SK-N-SH treated with all-trans-retinoic acid at 6 μM for 48 hours (cell line): ENCODE data around the gene RREB1.

ENCODE experiments used
- ATAC-seq: fragments of 200-7000 bp; cut with Tn5 transposase; 3 replicates; pipeline ENCODE4 v1.9.1; 2020; ENCODE audit warnings: mild to moderate bottlenecking, moderate library complexity
- ARNTL ChIP-seq: fragments of 450-650 bp; formaldehyde crosslinking; IDR thresholded peaks from 2 replicates; pipeline ENCODE4 v1.5.0; 2020; ENCODE audit warnings: low read depth, mild to moderate bottlenecking, moderate library complexity, borderline replicate concordance
- BACH2 ChIP-seq: fragments of 250-450 bp; sonication (Bioruptor Pico); IDR thresholded peaks from 2 replicates; pipeline ENCODE4 v1.9.0; 2021; ENCODE audit warnings: mild to moderate bottlenecking, borderline replicate concordance
- CSDC2 ChIP-seq: fragments of 250-450 bp; sonication (Bioruptor Pico); IDR thresholded peaks from 2 replicates; pipeline ENCODE4 v1.5.0; 2020; ENCODE audit warnings: mild to moderate bottlenecking, moderate library complexity
- ESRRG ChIP-seq: fragments of 250-450 bp; sonication (Bioruptor Pico); IDR thresholded peaks from 2 replicates; pipeline ENCODE4 v1.6.1; 2021; ENCODE audit warnings: mild to moderate bottlenecking
- GLIS3 ChIP-seq: fragments of 250-450 bp; sonication (Bioruptor Pico); IDR thresholded peaks from 2 replicates; pipeline ENCODE4 v1.5.0; 2020; ENCODE audit warnings: mild to moderate bottlenecking, moderate library complexity
- ISL1 ChIP-seq: fragments of 250-450 bp; sonication (Bioruptor Pico); IDR thresholded peaks from 2 replicates; pipeline ENCODE4 v2.1.2; 2022; ENCODE audit warnings: mild to moderate bottlenecking, moderate library complexity
- OSR1 ChIP-seq: fragments of 250-450 bp; sonication (Bioruptor Pico); IDR thresholded peaks from 2 replicates; pipeline ENCODE4 v1.8.0; 2022; ENCODE audit warnings: moderate library complexity, mild to moderate bottlenecking, inconsistent platforms
- RARB ChIP-seq: fragments of 250-450 bp; sonication (Bioruptor Pico); IDR thresholded peaks from 2 replicates; pipeline ENCODE4 v1.8.0; 2021; ENCODE audit warnings: mild to moderate bottlenecking, moderate library complexity
- SNAI2 ChIP-seq: fragments of 250-450 bp; sonication (Bioruptor Pico); IDR thresholded peaks from 2 replicates; pipeline ENCODE4 v1.5.0; 2020; ENCODE audit warnings: mild to moderate bottlenecking, moderate library complexity
- TCF4 ChIP-seq: fragments of 250-450 bp; sonication (Bioruptor Pico); IDR thresholded peaks from 2 replicates; pipeline ENCODE4 v1.8.0; 2021; ENCODE audit warnings: mild to moderate bottlenecking, moderate library complexity, borderline replicate concordance
- ZC3H10 ChIP-seq: fragments of 250-450 bp; sonication (Bioruptor Pico); IDR thresholded peaks from 2 replicates; pipeline ENCODE4 v1.5.1; 2021; ENCODE audit warnings: mild to moderate bottlenecking, moderate library complexity
- ZFP3 ChIP-seq: fragments of 250-450 bp; sonication (Bioruptor Pico); IDR thresholded peaks from 2 replicates; pipeline ENCODE4 v1.5.0; 2020; ENCODE audit warnings: mild to moderate bottlenecking, moderate library complexity
- ZFP30 ChIP-seq: fragments of 450-650 bp; formaldehyde crosslinking; IDR thresholded peaks from 2 replicates; pipeline ENCODE4 v1.5.0; 2022; ENCODE audit warnings: mild to moderate bottlenecking, moderate library complexity
- ZNF565 ChIP-seq: fragments of 450-650 bp; formaldehyde crosslinking; conservative IDR thresholded peaks from 2 replicates; pipeline ENCODE4 v1.5.0; 2020; ENCODE audit warnings: low read depth, mild to moderate bottlenecking, moderate library complexity
- ZNF70 ChIP-seq: fragments of 450-650 bp; formaldehyde crosslinking; IDR thresholded peaks from 2 replicates; pipeline ENCODE4 v1.5.0; 2020; ENCODE audit warnings: mild to moderate bottlenecking, moderate library complexity
- TF ChIP-seq, protein P1 (sequence below): fragments of 250-450 bp; sonication (Bioruptor Pico); IDR thresholded peaks from 2 replicates; pipeline ENCODE4 v1.8.0; 2020; ENCODE audit warnings: mild to moderate bottlenecking, moderate library complexity, borderline replicate concordance
- TF ChIP-seq, protein P2 (sequence below): fragments of 250-450 bp; sonication (Bioruptor Pico); IDR thresholded peaks from 2 replicates; pipeline ENCODE4 v1.5.1; 2020; ENCODE audit warnings: low read depth, mild to moderate bottlenecking, moderate library complexity
- TF ChIP-seq, protein P3 (sequence below): fragments of 250-450 bp; sonication (Bioruptor Pico); IDR thresholded peaks from 2 replicates; pipeline ENCODE4 v1.8.0; 2021; ENCODE audit warnings: low read depth, mild to moderate bottlenecking, moderate library complexity, borderline replicate concordance
- TF ChIP-seq, protein P4 (sequence below): fragments of 250-450 bp; sonication (Bioruptor Pico); IDR thresholded peaks from 2 replicates; pipeline ENCODE4 v1.5.0; 2020; ENCODE audit warnings: mild to moderate bottlenecking, moderate library complexity
- TF ChIP-seq, protein P5 (sequence below): fragments of 250-450 bp; sonication (Bioruptor Pico); IDR thresholded peaks from 2 replicates; pipeline ENCODE4 v1.5.1; 2021; ENCODE audit warnings: mild to moderate bottlenecking, moderate library complexity

Gene RREB1

DNA sequence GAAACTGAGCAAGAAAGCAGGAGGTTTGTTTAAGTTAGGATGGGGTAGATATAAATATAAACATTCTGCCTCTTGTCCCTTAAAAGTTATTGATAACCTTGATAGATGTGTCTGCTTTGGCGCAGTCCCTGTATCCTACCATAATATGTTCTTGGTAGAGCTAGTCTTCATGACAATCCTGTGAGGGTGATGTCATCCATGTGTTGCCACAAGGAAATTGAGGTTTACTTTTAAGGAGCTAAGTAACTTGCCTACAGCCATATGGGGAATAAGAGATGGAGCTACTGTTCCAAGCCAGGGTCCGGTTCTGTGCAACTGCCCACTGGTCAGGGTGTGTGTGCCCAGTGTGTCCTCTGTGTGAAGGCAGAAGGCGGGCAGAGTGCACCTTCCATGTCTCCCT, 126.8 kb downstream of the RREB1 start (continued):
- TF ChIP-seq, protein P1, sequence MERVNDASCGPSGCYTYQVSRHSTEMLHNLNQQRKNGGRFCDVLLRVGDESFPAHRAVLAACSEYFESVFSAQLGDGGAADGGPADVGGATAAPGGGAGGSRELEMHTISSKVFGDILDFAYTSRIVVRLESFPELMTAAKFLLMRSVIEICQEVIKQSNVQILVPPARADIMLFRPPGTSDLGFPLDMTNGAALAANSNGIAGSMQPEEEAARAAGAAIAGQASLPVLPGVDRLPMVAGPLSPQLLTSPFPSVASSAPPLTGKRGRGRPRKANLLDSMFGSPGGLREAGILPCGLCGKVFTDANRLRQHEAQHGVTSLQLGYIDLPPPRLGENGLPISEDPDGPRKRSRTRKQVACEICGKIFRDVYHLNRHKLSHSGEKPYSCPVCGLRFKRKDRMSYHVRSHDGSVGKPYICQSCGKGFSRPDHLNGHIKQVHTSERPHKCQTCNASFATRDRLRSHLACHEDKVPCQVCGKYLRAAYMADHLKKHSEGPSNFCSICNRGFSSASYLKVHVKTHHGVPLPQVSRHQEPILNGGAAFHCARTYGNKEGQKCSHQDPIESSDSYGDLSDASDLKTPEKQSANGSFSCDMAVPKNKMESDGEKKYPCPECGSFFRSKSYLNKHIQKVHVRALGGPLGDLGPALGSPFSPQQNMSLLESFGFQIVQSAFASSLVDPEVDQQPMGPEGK: no peak
- TF ChIP-seq CSDC2 (CRISPR knock-in tag) (no peak), ZC3H10 (CRISPR knock-in tag) (no peak), ARNTL (CRISPR knock-in tag) (no peak), ZNF565 (no peak)
- TF ChIP-seq, protein P2, sequence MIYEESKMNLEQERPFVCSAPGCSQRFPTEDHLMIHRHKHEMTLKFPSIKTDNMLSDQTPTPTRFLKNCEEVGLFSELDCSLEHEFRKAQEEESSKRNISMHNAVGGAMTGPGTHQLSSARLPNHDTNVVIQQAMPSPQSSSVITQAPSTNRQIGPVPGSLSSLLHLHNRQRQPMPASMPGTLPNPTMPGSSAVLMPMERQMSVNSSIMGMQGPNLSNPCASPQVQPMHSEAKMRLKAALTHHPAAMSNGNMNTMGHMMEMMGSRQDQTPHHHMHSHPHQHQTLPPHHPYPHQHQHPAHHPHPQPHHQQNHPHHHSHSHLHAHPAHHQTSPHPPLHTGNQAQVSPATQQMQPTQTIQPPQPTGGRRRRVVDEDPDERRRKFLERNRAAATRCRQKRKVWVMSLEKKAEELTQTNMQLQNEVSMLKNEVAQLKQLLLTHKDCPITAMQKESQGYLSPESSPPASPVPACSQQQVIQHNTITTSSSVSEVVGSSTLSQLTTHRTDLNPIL: no peak
- TF ChIP-seq, protein P3, sequence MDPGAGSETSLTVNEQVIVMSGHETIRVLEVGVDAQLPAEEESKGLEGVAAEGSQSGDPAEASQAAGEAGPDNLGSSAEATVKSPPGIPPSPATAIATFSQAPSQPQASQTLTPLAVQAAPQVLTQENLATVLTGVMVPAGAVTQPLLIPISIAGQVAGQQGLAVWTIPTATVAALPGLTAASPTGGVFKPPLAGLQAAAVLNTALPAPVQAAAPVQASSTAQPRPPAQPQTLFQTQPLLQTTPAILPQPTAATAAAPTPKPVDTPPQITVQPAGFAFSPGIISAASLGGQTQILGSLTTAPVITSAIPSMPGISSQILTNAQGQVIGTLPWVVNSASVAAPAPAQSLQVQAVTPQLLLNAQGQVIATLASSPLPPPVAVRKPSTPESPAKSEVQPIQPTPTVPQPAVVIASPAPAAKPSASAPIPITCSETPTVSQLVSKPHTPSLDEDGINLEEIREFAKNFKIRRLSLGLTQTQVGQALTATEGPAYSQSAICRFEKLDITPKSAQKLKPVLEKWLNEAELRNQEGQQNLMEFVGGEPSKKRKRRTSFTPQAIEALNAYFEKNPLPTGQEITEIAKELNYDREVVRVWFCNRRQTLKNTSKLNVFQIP (CRISPR knock-in tag): no peak
- TF ChIP-seq, all 23 proteins: peak for 0

DNA sequence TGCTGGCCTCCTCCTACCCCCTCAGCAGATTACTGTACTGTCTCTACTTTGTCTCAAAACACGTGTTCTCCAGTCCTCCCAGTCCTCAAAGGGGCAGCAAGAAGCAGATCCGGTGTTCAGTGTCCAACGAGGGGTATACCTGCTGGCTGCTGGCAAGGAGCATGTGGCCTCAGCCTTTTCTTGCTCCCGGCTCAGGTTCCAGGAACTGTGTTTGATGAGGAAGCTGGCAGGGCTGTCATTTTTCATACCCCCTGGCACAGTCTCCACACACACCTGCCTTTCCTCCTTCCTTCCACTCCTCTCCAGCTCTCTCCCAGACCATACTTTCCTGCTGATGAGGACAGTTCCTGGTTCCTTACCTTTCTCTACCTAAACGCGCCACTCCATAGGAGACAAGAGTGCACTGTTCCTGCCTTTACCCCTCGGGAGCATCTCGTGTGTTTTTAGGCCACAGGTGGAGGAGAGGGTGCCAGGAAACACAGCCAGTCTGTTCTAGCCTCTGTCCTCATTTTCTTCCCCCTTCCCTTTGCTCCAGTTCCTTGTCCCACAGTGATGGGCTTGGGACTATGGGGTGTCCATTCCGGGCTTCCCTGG, 128.0 kb downstream of the RREB1 start:
- TF ChIP-seq ZC3H10 (CRISPR knock-in tag) (no peak), GLIS3 (no peak), SNAI2 (no peak), RARB (CRISPR knock-in tag) (no peak), TCF4 (no peak), BACH2 (CRISPR knock-in tag) (no peak), OSR1 (no peak), ISL1 (CRISPR knock-in tag) (no peak), ESRRG (no peak), CSDC2 (CRISPR knock-in tag) (no peak), ZFP30 (CRISPR knock-in tag) (no peak), ARNTL (CRISPR knock-in tag) (no peak), ZNF70 (CRISPR knock-in tag) (no peak), ZFP3 (CRISPR knock-in tag) (no peak)
- TF ChIP-seq, protein P2: no peak
- TF ChIP-seq, protein P4, sequence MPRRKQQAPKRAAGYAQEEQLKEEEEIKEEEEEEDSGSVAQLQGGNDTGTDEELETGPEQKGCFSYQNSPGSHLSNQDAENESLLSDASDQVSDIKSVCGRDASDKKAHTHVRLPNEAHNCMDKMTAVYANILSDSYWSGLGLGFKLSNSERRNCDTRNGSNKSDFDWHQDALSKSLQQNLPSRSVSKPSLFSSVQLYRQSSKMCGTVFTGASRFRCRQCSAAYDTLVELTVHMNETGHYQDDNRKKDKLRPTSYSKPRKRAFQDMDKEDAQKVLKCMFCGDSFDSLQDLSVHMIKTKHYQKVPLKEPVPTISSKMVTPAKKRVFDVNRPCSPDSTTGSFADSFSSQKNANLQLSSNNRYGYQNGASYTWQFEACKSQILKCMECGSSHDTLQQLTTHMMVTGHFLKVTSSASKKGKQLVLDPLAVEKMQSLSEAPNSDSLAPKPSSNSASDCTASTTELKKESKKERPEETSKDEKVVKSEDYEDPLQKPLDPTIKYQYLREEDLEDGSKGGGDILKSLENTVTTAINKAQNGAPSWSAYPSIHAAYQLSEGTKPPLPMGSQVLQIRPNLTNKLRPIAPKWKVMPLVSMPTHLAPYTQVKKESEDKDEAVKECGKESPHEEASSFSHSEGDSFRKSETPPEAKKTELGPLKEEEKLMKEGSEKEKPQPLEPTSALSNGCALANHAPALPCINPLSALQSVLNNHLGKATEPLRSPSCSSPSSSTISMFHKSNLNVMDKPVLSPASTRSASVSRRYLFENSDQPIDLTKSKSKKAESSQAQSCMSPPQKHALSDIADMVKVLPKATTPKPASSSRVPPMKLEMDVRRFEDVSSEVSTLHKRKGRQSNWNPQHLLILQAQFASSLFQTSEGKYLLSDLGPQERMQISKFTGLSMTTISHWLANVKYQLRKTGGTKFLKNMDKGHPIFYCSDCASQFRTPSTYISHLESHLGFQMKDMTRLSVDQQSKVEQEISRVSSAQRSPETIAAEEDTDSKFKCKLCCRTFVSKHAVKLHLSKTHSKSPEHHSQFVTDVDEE (CRISPR knock-in tag): no peak
- TF ChIP-seq, protein P1: no peak
- TF ChIP-seq, protein P5, sequence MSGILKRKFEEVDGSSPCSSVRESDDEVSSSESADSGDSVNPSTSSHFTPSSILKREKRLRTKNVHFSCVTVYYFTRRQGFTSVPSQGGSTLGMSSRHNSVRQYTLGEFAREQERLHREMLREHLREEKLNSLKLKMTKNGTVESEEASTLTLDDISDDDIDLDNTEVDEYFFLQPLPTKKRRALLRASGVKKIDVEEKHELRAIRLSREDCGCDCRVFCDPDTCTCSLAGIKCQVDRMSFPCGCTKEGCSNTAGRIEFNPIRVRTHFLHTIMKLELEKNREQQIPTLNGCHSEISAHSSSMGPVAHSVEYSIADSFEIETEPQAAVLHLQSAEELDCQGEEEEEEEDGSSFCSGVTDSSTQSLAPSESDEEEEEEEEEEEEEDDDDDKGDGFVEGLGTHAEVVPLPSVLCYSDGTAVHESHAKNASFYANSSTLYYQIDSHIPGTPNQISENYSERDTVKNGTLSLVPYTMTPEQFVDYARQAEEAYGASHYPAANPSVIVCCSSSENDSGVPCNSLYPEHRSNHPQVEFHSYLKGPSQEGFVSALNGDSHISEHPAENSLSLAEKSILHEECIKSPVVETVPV (CRISPR knock-in tag): no peak
- no peak for ATAC-seq
